Dendritic cell treated with granulocyte-macrophage colony-stimulating factor and Interleukin-4, amounts not matched to agents 40 ng/mL and 50 ng/mL, for 4 days (primary cell): Measurements from ENCODE around the gene CDC42.
"Not testable (repeated sequence)": the region's sequence is repeated elsewhere in the genome, so short reads cannot be mapped to it uniquely, and the experiment has no call there.

ENCODE experiments used
- H3K27ac Mint-ChIP-seq: one replicate; pipeline ENCODE4 v1.8.0; 2022; ENCODE audit warnings: mild to moderate bottlenecking, mixed read lengths
- H3K27me3 Mint-ChIP-seq: one replicate; pipeline ENCODE4 v1.8.0; 2022; ENCODE audit warnings: mild to moderate bottlenecking, mixed read lengths
- H3K36me3 Mint-ChIP-seq: one replicate; pipeline ENCODE4 v1.8.0; 2022; ENCODE audit warnings: low read depth, mixed read lengths
- H3K4me1 Mint-ChIP-seq: one replicate; pipeline ENCODE4 v1.8.0; 2022; ENCODE audit warnings: low read depth, mixed read lengths
- H3K4me3 Mint-ChIP-seq: one replicate; pipeline ENCODE4 v1.8.0; 2022; ENCODE audit warnings: mild to moderate bottlenecking, moderate library complexity, mixed read lengths
- H3K9me3 Mint-ChIP-seq: one replicate; pipeline ENCODE4 v1.8.0; 2022; ENCODE audit warnings: mixed read lengths
- intact Hi-C: fragments of 100-400 bp; cut with micrococcal nuclease; formaldehyde crosslinking; loops from one replicate; pipeline ENCODE4 v1.15.0; 2022

The CDC42 gene

DNA sequence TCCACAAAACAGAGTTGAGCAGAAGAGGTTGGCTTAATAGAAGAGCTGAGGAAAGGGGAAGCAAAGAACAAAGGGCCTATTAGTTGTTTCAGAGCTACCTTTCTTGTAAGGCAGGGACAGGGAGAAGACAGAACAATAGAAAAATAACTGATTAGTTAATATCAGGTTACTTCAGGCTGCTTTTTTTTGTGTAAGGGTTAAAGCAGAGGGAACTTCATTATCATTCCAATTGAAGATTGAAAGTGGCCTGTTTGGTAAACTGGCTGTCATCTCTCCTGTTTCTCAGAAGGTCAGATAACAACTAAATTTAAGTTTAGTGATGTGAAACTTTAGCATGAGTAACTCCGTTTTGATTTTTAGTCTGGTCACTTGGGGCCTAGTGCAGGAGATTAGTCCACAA, 22.3 kb downstream of the CDC42 start:
- Mint-ChIP-seq H3K4me3 (no peak overlapping the region), H3K9me3 (no peaks in the 10 kb centered on the region), H3K4me1 (peaks cover 93% of the 10 kb centered on the region), H3K27me3 (no peaks in the 10 kb centered on the region), H3K27ac (peak overlapping the region; percentile 69), H3K36me3 (peaks cover 68% of the 10 kb centered on the region)
- intact Hi-C loops = loop anchor here (5.0 kb wide), 1 partner anchor 38 kb away; no protein-coding TSS in a partner anchor

DNA sequence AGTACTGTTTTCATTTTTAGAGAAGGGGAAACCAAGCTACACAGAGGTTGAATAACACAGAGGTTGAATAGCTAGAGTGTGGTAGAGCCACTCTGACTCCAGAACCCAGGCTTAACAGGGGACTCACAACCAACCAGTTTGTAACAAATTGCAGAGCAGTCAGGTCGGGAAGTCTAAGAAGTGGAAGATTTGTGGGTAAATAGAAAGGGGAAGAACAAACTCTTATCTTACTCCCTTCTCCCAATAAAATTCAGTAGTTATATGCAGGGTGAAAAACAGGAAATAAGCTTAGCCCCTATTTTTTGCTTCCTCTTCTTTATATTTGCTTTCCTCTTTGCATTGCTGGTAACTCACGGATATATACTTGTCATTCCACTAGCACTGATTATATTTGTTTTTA, 23.2 kb downstream of the CDC42 start:
- Mint-ChIP-seq H3K36me3 (peaks cover 67% of the 10 kb centered on the region), H3K27me3 (no peaks in the 10 kb centered on the region), H3K4me1 (peaks cover 88% of the 10 kb centered on the region), H3K4me3 (peak overlapping the region; percentile 21), H3K27ac (peak overlapping the region; percentile 56), H3K9me3 (no peaks in the 10 kb centered on the region)
- intact Hi-C loops = no loop called here

DNA sequence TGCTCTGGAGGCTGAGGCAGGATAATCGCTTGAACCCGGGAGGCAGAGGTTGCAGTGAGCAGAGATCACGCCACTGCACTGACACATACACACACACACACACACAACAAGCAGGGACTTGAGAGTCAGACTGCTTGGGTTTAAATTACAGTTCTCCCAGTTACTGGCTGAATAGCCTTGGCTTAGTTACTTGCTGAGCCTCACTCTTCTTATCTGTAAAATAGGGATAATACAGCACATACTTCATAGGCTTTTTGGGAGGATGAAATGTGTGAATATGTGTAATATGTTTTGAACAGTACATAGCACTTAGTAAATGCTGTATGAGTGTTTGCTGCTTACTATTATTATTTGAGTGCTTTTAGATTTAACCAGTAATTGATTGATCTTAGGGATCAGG, 23.8 kb downstream of the CDC42 start:
- peak overlapping the region; percentile 21 for H3K4me3 Mint-ChIP-seq
- peak overlapping the region; percentile 56 for H3K27ac Mint-ChIP-seq
- peaks cover 83% of the 10 kb centered on the region for H3K4me1 Mint-ChIP-seq
- H3K27me3 Mint-ChIP-seq = no peaks in the 10 kb centered on the region
- peaks cover 67% of the 10 kb centered on the region for H3K36me3 Mint-ChIP-seq
- intact Hi-C loops = no loop called here
- no peaks in the 10 kb centered on the region for H3K9me3 Mint-ChIP-seq

GRCh38 chr1:22077728-22078127, 25.2 kb downstream of the CDC42 start:
- Mint-ChIP-seq H3K9me3 (no peaks in the 10 kb centered on the region), H3K4me3 (no peak overlapping the region), H3K27me3 (no peaks in the 10 kb centered on the region), H3K4me1 (peaks cover 69% of the 10 kb centered on the region), H3K36me3 (peaks cover 67% of the 10 kb centered on the region), H3K27ac (no peak overlapping the region)
- intact Hi-C loops = no loop called here

GRCh38 chr1:22078133-22078532, 25.6 kb downstream of the CDC42 start:
- Mint-ChIP-seq H3K27ac (no peak overlapping the region), H3K4me3 (no peak overlapping the region), H3K4me1 (peaks cover 66% of the 10 kb centered on the region), H3K36me3 (peaks cover 68% of the 10 kb centered on the region), H3K9me3 (no peaks in the 10 kb centered on the region), H3K27me3 (no peaks in the 10 kb centered on the region)
- intact Hi-C loops = no loop called here

GRCh38 chr1:22080191-22080590, 27.7 kb downstream of the CDC42 start:
- no peaks in the 10 kb centered on the region for H3K27me3 Mint-ChIP-seq
- H3K9me3 Mint-ChIP-seq = no peaks in the 10 kb centered on the region
- peaks cover 53% of the 10 kb centered on the region for H3K4me1 Mint-ChIP-seq
- peaks cover 76% of the 10 kb centered on the region for H3K36me3 Mint-ChIP-seq
- H3K27ac Mint-ChIP-seq = no peak overlapping the region
- intact Hi-C loops = no loop called here
- H3K4me3 Mint-ChIP-seq = no peak overlapping the region

DNA sequence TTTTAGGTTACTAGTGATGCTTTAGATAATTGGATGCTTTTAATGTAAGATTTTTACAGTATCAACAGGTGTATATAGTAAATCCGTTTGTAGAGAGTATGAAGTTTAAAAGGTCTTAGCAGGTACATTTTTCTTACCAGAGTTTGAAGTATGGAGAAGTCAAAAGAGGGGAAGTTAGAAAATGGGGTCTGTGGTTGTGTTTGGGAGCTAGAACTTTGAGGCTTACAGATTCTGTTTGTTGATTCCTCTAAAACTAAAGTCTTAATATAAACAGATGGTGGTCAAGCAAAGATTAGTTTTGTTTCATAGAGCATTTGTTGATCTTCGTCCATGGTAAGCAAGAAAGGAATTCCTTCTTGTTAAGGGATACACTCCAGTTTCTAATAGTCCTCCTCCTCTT, 35.8 kb downstream of the CDC42 start:
- Mint-ChIP-seq H3K4me3 (no peak overlapping the region), H3K9me3 (no peaks in the 10 kb centered on the region), H3K27ac (peak overlapping the region; percentile 57), H3K4me1 (peaks cover 56% of the 10 kb centered on the region), H3K36me3 (peaks cover 99% of the 10 kb centered on the region), H3K27me3 (no peaks in the 10 kb centered on the region)
- intact Hi-C loops = no loop called here

DNA sequence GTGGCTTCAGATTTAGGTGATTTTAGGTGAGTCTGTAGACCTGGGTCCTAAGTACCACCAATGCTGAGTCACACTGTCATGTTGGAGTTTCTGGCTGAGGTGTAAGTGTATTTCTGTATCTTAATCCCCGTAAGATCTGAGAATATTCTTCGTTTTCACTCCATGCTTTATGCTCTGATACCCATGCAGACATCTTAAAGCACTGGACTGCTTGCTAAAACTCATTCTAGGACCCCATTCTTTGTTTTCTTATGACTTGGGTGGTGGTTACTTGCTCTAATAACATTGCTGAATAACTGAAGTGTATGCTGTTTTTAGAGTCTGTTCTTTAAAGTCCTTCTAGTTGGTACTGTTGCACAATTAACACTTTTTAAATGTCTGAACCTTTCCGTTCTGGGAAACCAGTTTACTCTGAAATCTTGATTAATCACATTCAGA, 36.6 kb downstream of the CDC42 start:
- H3K4me1 Mint-ChIP-seq = peaks cover 51% of the 10 kb centered on the region
- intact Hi-C loops = no loop called here
- no peaks in the 10 kb centered on the region for H3K27me3 Mint-ChIP-seq
- H3K9me3 Mint-ChIP-seq = no peaks in the 10 kb centered on the region
- peaks cover 99% of the 10 kb centered on the region for H3K36me3 Mint-ChIP-seq
- peak overlapping the region; percentile 57 for H3K27ac Mint-ChIP-seq
- H3K4me3 Mint-ChIP-seq = no peak overlapping the region

DNA sequence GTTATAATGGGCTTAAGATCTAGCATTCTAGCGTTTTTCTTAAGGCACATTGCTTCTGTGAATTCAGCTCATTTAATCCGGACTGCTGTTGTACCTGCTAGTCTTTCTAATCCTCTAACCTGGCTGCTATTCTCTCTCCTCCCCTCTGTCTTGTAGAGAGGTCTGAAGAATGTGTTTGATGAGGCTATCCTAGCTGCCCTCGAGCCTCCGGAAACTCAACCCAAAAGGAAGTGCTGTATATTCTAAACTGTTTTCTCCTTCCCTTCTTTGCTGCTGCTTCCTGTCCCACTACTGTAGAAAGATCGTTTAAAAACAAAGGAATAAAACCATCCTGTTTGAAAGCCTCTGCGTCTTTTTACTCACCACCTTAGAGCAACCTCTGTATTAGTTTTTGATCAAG, 37.3 kb downstream of the CDC42 start:
- intact Hi-C loops = no loop called here
- H3K9me3 Mint-ChIP-seq = no peaks in the 10 kb centered on the region
- no peak overlapping the region for H3K4me3 Mint-ChIP-seq
- H3K4me1 Mint-ChIP-seq = peaks cover 51% of the 10 kb centered on the region
- H3K27ac Mint-ChIP-seq = peak overlapping the region; percentile 57
- no peaks in the 10 kb centered on the region for H3K27me3 Mint-ChIP-seq
- peaks cover 99% of the 10 kb centered on the region for H3K36me3 Mint-ChIP-seq

- H3K9me3 Mint-ChIP-seq = no peaks in the 10 kb centered on the region
- intact Hi-C loops = no loop called here
- peaks cover 99% of the 10 kb centered on the region for H3K36me3 Mint-ChIP-seq
- no peak overlapping the region for H3K27ac Mint-ChIP-seq
- no peak overlapping the region for H3K4me3 Mint-ChIP-seq
- no peaks in the 10 kb centered on the region for H3K27me3 Mint-ChIP-seq
- H3K4me1 Mint-ChIP-seq = peaks cover 51% of the 10 kb centered on the region
Observed at GRCh38 chr1:22090867-22091266, 38.4 kb downstream of the CDC42 start.

DNA sequence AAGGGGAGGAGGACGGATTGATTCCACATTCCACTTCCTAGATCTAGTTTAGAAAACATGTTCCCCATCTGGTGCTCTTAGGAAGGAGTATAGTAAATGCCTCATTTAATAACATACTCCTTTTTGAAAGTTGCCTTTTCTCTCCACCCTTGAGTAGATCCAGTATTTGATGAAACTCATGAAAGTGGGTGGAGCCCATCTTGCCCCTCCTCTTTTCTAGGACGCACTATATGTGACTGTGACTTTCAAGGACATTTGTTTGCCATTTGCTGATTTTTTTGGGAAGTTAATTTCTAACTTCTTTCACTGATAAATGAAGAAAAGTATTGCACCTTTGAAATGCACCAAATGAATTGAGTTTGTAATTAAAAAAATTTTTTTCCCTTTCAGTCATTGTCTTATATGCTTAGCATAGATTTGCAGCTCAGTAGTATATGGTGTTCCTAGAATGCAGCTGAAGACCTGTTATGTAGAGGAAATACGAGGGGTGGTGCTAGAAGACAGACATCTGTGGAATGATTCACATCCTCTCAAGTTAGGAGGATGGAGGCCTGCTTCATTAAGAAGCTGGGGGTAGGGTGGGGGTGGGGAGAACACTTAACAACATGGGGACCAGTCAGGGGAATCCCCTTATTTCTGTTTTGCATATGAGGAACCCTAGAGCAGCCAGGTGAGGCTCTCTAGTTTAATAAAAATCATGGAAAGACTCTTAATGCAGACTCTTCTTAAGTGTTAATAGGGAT, 39.7 kb downstream of the CDC42 start:
- H3K27me3 Mint-ChIP-seq, intact Hi-C loops, H3K4me3 Mint-ChIP-seq, H3K9me3 Mint-ChIP-seq, H3K27ac Mint-ChIP-seq: not testable (repeated sequence)
- Mint-ChIP-seq H3K36me3 (peaks cover 99% of the 10 kb centered on the region), H3K4me1 (peaks cover 46% of the 10 kb centered on the region)

DNA sequence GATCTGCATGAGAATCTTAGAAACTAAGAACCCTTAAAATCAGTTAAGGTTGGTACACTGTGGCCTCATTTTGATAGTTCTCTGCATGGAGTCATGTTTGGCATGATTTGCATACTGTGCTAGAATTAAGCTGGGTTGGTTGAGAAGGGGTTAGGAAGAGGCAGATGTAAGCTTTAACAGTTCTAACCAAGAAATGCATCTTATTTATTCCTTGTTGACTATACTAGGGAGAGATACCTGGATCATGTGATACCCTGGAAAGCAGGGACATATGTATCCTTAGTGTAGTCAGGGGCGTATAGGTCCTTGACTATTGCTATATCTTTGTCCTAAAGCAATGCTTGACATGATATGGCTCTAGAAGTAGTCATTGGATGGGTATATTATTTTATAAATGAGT, 41.0 kb downstream of the CDC42 start:
- peaks cover 39% of the 10 kb centered on the region for H3K4me1 Mint-ChIP-seq
- H3K27me3 Mint-ChIP-seq = no peaks in the 10 kb centered on the region
- intact Hi-C loops = no loop called here
- no peaks in the 10 kb centered on the region for H3K9me3 Mint-ChIP-seq
- H3K36me3 Mint-ChIP-seq = peaks cover 99% of the 10 kb centered on the region
- H3K4me3 Mint-ChIP-seq = no peak overlapping the region
- H3K27ac Mint-ChIP-seq = no peak overlapping the region

DNA sequence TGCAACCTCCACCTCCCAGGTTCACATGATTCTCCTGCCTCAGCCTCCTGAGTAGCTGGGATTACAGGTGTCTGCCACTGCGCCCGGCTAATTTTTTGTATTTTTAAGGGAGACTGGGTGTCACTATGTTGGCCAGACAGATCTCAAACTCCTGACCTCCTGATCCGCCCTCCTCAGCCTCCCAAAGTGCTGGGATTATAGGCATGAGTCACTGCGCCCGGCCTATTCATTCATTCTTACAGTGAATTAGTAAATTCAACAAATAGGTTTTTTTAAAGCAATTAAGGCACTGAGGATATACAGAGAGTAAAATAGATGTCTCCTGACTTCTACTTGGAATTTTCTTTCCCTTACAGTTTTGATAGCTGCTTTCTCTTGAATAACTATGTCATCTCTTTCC, 43.5 kb downstream of the CDC42 start:
- H3K27ac Mint-ChIP-seq = no peak overlapping the region
- H3K9me3 Mint-ChIP-seq = no peaks in the 10 kb centered on the region
- peaks cover 92% of the 10 kb centered on the region for H3K36me3 Mint-ChIP-seq
- H3K4me1 Mint-ChIP-seq = peaks cover 39% of the 10 kb centered on the region
- intact Hi-C loops = no loop called here
- H3K4me3 Mint-ChIP-seq = no peak overlapping the region
- no peaks in the 10 kb centered on the region for H3K27me3 Mint-ChIP-seq

- Mint-ChIP-seq H3K4me1 (peaks cover 38% of the 10 kb centered on the region), H3K9me3 (no peaks in the 10 kb centered on the region), H3K36me3 (peaks cover 88% of the 10 kb centered on the region), H3K4me3 (no peak overlapping the region), H3K27me3 (no peaks in the 10 kb centered on the region), H3K27ac (no peak overlapping the region)
- intact Hi-C loops = no loop called here
Observed at GRCh38 chr1:22096463-22096862, 44.0 kb downstream of the CDC42 start.

- Mint-ChIP-seq H3K4me3 (no peak overlapping the region), H3K36me3 (peaks cover 86% of the 10 kb centered on the region), H3K4me1 (peaks cover 39% of the 10 kb centered on the region), H3K27me3 (no peaks in the 10 kb centered on the region), H3K9me3 (no peaks in the 10 kb centered on the region), H3K27ac (no peak overlapping the region)
- intact Hi-C loops = no loop called here
Observed at GRCh38 chr1:22098752-22099151, 46.2 kb downstream of the CDC42 start.
